Fibroblast of skin of left biceps (primary cell): Measurements from ENCODE around the gene ZNF217.
"Not testable (repeated sequence)": the region's sequence is repeated elsewhere in the genome, so short reads cannot be mapped to it uniquely, and the experiment has no call there.

Source experiments
- DNase-seq, 2 experiments: peaks; one replicate each; pipeline ENCODE4 v3.0.0-alpha.2; 2013; ENCODE audit warnings: low read depth in 2 of 2

The ZNF217 gene

DNA sequence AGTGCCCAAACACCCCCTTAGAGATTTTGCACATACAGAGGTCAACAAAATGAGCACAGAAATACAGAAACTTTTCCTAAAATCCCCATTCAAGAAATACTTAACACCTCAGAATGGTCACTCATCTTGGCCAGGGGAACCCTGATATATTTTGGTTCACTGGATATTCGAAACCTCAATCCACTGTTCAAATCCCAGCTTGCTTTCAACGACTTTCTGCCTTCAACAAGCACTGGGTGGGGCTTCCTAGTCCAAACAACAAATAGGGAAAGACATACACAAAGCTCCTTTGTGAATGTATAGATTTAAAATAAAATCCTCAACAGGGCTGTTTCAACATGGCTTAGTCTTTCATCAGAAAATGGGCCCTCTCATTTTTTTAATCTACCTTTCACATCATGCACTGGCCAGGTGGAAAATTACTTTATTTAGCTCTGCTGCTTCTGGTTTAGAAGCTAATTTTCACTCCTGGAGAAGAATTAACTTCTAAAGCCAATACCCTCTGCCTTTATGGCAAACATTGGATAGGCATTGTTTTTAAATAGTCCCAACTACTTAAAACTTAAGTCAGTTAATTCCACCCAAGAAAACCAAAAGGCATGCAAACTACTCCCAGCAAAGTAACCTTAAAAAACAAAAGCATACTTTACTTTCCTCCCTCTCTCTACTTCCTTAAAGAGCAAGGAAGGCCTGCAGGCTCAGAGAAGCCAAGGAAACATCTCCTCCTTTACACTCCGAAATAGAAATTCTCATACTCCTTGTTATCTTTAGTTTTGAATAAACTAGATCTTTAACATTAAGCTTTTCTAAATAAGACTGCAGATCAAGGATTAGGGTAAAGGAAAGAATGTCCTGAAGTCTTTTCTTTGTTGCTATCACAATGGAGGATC is 9.7 kb downstream of the ZNF217 start:
- DNase-seq: not testable (repeated sequence)

DNA sequence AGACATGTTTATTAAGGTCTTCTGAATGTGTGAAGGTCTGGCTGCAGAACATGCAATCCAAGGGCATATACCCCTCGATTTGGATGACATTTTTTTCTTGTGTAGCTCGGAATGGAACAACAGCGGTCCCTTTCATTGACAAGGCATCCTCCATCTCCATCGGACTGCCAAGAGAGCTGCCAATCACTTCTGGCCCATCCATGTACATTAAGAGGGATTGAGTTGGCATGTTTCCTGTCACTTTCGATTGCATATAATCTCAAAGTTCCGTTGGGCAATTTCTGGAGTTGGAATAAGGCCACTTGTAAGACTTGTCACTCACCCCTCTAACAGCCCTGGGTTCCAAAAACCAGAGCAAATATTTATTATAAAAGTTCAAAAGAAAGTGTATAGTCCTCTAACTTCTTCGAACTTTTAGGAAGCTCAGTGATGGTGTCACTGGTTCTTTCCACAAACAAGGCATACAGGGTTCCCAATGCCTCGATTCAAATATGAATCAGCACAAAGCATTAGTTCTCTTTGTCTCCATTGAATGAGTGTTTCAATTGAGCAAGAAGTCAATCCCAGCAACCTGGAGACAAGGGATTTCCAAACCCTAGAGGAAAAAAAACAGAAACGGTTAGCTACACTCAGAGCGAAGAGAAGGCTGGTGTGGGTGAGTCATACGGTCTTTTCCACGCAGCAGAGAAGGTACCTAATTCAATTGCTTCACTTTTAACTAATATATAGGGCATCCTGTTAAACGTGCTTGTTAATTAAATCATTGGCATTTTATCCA is 10.9 kb downstream of the ZNF217 start:
- DNase-seq: peak; percentile 63 to 66

DNA sequence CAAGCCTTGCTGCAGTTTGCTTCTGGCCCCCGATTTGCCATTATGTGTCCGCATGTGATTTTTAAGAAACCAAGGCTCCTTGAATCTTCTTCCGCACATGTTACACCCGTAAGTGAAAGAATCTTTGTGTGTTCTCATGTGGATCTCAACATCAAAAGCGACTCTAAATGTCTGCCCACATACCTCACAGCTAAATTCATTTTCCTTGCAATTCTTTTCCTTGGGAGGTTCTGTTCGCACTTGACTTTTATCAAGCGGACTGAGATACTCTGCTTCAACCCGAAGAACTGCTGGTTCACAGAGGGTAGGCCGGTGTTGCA is 11.4 kb downstream of the ZNF217 start:
- no peak for DNase-seq

DNA sequence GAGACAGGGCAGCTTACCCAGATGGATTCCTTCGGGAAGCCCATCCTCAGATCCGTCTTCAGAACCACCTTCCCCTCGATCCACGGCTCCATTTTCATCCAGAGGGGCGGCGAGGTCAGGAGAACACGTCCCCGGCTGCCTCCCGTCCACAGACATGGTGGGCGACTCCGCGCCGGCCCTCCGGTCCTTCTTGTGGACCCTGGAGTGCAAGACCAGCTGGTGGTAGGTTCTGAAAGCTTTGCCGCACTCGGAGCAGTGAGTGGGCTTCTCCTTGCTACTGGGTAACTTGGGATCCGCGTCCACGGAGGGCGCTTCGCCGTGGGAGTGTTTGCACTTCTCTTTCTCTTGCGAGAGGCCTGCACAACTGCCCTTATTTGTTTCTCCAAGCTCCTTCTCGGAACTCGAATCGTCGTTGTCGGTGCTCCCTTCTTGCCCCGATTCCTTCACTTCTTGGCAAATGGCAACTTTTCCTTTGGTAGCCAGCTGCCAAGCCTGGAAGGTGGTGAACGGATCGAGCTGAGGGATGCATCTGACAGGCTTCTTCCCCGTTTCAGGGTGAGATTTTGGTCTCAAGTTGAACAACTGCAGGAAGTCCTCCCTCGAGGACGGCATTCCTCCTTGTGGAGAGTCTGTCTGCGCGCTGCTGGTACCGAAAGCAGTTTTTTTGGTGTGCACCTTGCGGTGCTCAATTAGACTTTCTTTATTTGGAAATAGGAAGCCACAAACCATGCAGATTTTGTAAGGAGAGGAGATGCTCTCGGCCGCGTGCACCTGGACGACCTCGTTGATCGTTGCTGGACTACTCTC is 12.0 kb downstream of the ZNF217 start:
- no peak for DNase-seq

DNA sequence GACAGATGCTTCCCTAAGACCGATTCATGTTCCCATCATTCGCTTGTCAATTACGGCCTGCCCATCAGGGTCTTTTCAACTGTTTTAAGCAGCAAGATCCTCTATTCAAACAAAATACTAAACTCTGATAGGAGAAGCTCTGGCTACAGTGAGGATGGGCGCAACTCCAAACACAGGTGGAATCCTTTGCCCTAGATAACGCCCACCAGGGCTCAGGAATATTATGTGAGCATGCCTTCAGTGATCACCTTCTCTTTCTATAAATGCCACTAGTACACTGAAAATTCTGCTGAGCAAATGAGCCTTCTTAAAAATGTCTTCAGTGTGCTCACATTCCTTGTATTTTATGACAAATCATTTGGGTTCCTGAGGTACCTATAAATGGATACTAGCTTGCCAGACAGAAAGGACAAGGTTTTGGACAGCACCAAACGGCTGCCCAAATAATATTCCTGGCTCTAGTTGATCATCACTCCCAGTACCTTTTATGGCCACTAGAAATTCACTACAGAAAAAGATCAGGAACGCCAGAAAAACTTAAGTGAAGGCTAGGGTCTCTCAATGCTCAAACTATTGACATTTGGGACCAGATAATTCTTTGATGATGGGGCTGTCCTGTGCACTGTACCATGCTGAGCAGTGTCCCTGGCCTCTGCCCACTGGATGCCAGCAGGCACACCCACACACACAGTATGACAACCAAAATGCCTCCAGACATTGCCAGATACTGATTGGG is 13.1 kb downstream of the ZNF217 start:
- no peak for DNase-seq

DNA sequence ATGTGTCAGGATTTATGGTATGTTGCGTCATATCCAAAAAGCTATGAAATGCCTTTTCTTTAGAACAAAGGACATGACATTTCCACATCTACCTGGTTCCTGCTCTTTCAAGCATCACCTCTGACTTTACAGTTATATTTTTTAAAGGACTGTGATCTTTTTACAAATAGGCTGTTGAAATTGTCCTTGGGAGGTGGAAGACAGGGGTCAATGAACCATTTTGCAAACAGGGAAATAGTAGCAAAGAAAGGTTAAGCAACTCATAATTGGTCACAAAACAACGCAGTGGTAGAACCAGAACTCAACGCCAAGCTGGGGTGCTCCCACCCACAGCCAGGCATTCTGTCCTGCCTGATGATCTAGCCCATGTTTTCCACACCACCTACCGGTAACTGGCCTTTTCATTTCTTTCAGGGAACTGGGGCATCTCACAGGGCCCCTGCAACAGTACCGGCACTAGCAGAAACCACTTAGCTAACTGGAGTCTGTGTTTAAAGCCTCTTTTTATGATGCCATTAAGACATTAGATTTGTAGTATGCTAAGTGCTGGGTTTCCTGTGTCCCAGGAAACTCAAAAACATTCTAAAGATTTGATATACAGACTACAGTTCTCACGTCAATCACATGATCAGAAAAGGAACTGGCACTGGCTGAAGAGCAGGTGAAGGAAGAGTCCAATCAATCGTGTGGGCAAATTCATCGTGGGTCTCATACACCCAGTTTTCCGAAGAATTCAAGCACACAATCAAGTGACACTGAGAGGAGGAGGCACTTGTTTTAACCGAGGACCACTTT is 13.9 kb downstream of the ZNF217 start:
- peak; percentile 51 to 53 for DNase-seq

DNA sequence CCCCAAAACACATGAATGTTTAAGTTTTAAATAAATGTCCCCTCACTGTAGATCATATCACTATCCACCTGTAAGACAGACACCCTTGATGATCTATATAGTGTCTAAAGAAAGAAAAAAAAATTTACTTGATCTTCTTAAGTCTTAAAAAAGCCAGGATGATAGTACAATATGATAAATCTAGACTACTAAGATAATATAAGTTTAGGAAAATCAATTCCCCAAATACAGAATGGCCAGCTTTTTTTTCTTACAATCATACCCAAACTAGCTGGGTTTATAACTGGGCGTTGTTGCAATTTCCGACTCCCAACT is 14.4 kb downstream of the ZNF217 start:
- DNase-seq: no peak

DNA sequence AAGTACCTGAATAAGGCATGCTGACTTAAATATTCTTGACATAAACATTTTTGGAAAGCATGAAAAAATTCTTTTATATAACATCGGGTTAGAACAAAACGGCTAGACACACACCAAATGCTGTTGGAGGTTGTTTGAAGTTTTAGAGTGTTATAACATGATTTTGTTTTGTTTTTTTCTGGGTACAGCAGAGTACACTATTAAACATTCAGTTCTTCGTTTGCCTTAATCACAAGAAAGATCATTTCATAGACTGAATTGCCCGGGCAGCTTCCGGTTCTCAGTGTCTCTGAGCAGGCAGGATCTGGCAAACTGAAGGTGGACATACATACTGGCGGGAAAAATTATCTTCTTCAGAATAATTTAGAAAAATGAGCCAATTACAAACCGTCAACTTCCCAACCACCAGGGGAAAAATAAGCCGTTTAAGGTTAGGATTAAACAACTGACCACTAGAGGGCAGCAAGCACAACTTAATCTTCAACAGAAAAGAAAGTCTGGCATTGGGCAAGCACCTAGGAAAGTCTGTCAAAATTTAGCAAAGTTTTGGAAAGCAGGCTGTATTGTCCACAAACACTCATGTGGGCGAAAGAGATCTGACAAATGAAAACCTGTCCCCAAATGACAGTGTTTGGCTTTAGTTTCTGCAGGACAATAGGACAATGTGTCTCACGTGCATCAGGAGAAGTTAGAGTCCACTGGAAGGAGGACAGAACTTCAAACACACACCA is 15.0 kb downstream of the ZNF217 start:
- peak; percentile 67 to 71 for DNase-seq

DNA sequence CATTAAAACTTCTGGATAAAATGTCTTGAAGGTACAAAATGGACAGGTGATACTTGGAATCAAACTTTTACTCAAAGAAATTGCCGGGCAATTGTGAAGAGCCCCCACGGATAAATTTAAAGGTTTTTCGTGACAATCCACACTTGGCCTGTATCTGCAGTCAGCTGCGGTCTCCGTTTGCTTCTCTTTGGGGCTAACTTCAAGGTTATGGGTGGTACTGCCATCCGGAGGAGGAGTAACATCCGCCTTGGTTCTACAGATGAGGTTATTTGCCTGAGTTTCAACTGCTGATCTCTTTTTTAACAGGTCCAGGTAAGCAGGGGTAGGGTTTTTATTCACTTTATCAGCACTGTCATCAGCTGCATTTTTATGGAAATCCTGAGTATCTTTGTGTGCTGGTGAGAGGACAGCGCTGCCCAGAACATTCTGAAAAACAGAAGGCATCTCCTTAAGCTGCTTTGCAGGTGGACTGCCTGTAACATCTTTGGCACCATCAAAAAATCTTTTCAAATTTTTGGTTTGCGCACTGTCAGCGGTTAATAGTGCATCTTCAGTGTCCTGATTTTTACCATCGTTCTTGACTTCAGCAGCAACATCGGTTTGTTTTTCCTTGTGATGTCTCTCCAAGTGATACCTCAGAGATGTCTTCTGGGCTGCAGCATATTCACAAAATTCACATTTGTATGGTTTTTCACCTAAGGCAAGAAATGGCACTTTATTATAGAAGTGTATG is 16.9 kb downstream of the ZNF217 start:
- no peak for DNase-seq

DNA sequence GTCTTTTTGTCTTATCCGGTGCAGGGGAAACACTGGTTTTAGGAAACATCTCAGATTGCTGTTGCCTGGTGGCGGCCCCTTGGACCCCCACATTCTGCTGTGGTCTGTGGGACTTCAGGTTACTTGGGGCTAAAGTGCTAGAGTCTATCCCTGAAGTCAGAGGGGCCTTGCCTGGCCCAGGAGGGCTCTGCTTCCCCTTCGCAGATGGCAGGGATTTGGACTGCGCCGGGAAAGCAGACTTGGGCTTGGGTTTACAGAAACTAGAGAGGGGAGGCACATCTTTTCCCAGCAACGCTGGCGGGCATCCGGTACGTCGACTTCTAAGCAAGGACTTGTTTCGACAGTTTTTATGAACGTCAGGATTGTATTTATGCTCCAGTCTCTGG is 17.5 kb downstream of the ZNF217 start:
- DNase-seq: no peak

DNA sequence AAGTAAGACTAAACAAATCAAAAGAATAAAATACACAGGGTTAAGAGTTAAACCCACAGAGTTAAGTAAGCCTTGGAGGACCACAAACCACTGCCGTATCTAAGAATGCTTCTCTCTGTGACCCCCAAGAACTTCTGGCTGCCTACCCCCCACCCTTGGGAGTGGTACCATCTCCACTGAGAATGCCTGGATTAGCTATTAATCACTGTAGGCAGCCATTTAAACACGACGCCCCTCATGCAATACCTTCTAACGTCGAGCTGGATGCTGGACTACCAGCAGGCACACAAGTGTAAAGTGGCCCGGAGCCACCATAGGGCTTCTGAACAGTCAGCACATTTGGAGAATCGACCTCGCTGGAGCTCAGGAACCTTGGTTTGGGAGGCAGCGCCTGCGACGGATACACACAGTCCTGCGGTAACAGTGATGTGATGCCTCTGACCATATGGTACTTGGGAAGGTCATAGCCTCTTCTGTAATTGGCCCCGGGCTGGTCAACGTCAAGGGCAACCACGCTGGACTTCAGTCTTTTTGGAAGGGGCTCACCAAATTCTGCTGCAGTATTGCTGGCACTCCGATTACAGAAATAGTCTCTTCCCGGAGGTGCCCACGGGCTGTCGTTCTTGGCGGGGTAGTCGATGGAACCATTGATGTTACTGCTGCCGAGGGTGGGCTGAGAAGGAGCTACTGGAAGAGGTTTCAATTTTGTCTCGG is 18.0 kb downstream of the ZNF217 start:
- no peak for DNase-seq

DNA sequence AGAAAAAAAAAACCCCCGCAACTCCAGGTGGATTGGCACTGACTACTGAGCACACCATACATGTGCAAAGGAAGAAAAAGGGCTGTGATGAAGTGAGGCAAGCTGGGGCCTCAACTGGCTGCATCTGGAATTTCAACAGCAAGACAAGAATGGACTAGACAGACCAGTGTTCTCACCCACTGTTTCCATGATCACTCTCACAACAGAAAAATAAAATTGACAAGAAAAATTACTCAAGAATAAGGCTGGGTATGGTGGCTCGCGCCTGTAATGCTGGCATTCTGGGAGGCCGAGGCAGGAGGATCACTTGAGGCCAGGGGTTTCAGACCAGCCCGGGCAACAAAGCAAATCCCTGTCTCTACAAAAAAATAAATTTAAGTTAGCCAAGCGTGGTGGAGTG is 18.8 kb downstream of the ZNF217 start:
- DNase-seq: no peak

DNA sequence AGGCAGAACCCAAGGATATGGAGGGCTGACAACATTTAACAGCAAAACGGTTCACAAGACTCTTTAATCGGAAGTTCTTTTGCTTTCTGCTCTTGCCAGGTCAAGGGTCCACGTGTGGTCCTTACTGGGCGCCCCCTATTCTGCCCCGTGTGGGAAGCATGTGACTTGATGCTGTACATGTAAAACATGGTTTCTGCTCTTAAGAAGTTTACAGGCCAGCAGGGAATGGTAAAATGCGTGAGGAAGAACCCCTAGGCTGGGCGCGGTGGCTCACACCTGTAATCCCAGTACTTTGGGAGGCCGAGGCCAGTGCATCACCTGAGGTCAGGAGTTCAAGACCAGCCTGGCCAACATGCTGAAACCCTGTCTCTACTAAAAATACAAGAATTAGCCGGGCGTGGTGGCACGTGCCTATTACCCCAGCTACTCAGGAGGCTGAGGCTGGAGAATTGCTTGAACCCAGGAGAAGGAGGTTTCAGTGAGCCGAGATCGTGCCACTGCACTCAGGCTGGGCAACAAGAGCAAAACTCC is 19.3 kb downstream of the ZNF217 start:
- DNase-seq: no peak

DNA sequence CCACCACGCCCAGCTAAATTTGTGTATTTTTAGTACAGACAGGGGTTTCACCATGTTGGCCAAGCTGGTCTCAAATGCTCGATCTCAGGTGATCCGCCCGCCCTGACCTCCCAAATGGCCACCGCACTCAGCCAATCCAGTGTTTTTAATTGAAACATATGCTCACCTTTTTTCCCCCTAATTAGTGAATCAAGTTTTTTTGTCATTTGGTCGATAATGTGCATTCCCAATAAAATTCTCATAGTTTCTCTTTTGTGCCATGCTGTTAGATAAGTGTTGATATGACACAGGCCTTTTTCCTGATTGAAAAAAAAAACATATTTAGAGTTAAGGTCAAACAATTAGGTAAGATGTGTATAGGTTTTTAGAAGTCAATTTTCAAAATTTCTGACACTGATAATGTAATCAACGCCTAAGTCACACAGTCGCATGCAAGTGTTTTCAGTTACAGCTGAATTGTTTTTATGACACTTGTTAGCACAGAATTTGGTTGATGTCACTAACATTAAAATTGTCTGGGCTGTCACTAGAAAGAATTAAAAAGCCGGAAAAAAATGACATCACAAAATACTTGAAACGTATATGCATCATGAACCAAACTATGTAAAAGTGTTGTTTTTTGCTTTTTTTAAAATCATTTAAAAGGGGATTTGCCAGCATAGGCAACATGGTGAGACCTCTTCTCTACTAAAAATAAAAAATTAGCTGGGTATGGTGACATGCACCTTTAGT is 21.9 kb downstream of the ZNF217 start:
- no peak for DNase-seq

DNA sequence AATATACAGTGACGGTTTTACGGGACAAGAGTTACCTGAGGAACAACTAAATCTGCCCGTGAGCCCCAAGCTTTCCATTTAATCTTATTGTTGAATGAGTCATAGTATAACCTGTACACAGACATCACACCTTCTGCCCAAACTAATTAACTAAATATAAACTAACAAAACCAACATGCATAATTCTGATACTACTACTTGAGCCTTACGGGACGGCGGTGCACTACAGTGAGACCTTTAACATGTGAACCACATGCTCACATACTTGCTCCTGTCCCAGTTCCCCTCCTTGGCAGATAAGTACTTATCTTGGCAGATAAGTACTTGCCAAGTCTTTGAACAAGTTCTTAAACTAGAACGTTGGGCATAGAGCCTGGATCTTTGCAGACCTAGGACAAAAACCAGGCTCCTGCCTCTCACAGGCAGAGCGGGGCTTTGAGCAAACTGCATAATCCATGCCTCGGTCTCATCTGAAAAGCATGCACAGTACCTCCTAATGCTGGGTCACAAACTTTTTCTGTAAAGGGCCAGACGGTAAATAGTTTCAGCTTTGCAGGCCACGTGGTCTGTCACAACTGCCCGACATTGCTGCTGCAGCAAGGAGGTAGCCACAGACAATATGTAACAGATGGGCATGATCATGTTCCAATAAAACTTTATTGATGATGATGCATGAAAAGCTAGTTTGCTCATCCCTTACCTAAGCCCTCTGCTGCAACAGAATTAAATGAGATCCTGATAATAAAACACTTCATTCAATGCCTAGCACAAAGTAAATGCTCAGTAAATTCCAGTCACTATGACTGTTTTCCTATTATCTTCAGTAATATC is 23.0 kb downstream of the ZNF217 start:
- DNase-seq: no peak

DNA sequence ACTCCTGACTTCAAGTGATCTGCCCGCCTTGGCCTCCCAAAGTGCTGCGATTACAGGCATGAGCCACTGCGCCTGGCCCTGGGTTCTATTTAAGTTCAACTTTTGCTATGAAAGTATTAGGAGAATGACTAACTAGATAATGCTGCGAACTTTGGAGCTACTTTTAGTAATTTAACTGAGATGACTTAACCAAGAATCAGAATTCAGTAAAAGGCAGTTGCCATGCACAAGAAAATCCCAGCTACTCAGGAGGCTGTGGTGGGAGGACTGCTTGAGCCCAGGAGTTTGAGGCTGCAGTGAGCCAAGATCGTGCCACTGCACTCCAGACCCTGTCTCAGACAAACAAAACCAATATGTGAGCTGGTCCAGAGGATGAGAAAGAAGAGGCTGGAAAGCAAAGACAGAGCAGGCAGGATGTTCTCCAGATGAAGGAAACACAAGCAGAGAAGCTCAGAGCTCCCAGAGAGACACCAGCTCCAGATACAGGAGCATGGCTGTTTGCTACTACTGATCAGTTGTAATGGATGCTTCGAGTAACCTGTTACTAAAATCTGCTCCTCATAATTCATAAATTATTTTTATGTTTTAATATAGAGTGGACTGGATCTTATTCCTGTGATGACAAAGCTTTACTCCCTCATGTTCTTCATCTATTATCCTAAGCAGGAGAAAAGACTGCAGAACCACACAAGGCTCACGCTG is 23.9 kb downstream of the ZNF217 start:
- DNase-seq: no peak

DNA sequence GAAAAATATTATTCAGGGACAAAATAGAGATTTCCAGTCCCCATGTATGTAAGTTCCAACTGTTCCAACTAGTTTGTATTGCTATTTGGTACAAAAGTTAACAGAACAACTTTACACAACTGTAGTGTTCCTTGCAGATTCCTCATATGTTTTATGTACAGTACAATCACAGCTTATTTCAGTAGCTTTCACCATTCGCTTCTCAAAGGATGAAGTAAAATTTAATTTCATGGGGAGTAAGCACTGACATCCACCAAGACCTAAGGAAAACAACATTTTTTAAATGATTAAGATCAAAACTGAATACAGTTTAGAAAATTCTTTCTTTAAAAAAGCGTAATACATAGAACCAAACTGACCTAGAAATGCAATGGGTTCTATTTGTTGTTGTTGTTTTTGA is 24.6 kb downstream of the ZNF217 start:
- no peak for DNase-seq
